SK-N-SH (cell line): ENCODE results near the gene ADPRS.

Source experiments
- EP300 ChIP-seq, 2 experiments: IDR thresholded peaks; 2 replicates each; pipeline versions ENCODE4 v1.4.0 to v1.6.1; 2012; ENCODE audit warnings: borderline replicate concordance in 1 of 2, low read depth in 1 of 2, low read length in 1 of 2
- POLR2AphosphoS5 ChIP-seq: IDR thresholded peaks from 2 replicates; pipeline ENCODE4 v1.6.1; 2012; ENCODE audit warnings: low read depth, low read length

- TF ChIP-seq POLR2AphosphoS5 (no peak), EP300 (IDR thresholded peaks at IDR 0.05; ENCODE audit: borderline replicate concordance in 1 of 2, low read depth in 1 of 2, low read length in 1 of 2) (no peak)
These were observed 24.1 kb downstream of the ADPRS start for GRCh38 chr1:36112823-36113222.
